Activated CD8-positive, alpha-beta memory T cell treated with anti-CD3 and anti-CD28 coated beads, Interleukin-2, amount 50 U/mL, for 1 hour (primary cell): ENCODE data around the gene SLC22A14.

Experiments used
- DNase-seq: peaks from one replicate; pipeline ENCODE4 v3.0.0-alpha.2; 2020; ENCODE audit errors: extremely low read depth

The SLC22A14 gene

DNA sequence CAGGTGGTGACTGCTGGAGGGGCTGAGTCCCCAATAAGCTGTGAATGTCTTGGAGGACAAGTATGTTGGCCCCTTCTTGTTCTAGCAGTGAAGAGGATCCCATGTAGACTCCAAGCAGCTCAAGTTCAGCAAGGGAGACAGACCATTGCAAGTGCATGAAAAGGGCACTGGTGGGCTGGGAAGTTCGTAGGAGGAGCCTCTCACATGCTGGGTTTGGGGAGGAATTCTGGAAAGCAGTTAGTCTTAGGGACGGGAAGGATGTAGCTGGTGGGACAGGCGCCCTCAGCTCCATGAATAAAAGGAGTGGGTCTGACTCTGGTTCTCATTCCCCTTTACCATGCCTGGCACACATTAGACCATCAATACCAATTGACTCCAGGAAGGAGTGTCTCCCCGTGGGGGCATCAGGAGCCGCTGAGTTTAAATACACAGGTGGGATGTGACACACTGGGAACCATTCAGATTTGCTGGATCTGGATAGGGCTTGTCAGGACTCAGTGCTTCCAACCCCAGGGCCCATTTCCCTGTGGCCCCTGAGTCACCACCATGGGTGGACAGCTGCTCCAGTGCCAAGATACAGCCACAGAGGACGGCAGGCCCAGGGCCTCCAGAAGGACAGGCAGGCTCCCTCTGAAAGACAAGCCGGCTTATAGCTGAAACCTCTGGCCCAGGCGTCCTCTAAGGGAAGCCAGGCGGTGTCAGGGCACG lies 63.9 kb downstream of the SLC22A14 start:
- DNase-seq, result no peak

DNA sequence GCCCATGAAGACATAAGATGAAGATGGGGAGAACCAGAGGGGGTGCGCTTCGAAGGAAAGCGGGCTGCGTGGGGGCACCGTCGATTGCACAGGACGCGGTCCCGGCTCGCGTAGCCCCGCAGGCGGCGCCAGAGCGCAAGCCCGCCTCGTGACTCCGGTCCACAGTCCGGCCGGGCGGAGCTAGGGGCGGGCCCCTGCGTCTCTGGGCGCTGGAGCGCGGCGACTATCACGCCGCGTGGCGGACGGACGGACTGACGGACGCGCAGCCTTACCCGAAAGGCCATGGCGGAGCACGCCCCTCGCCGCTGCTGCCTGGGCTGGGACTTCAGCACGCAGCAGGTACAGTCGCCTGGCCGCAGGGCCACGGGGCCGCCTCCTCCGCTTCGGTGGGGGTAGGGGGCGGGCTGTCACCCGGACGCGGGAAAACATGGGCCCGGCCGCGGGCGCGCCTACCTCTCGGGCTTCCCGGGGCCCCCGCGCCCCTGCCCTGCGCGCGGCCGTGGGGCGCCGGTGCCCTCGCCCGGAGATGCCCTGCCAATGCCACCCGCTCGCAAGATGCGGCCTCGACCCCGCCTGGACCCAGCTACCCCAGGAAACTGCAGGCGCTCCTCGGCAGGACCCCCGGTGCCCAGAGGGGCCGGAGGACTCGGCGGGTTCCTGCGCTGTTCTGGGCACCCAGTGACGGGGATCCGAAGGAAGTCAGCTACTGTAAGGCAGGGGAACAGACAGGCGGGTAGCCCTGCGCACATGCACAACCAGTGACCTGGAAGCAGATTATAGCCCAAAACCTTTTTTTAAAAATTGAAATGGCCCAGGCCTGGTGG lies 64.7 kb downstream of the SLC22A14 start, which contains the start of gene XYLB:
Gene XYLB, plus strand, starts transcription at position 199 of the 824 bp plus-strand sequence. Its CDS starts 84 bp downstream, at position 283.
- DNase-seq, result peak; percentile 12

DNA sequence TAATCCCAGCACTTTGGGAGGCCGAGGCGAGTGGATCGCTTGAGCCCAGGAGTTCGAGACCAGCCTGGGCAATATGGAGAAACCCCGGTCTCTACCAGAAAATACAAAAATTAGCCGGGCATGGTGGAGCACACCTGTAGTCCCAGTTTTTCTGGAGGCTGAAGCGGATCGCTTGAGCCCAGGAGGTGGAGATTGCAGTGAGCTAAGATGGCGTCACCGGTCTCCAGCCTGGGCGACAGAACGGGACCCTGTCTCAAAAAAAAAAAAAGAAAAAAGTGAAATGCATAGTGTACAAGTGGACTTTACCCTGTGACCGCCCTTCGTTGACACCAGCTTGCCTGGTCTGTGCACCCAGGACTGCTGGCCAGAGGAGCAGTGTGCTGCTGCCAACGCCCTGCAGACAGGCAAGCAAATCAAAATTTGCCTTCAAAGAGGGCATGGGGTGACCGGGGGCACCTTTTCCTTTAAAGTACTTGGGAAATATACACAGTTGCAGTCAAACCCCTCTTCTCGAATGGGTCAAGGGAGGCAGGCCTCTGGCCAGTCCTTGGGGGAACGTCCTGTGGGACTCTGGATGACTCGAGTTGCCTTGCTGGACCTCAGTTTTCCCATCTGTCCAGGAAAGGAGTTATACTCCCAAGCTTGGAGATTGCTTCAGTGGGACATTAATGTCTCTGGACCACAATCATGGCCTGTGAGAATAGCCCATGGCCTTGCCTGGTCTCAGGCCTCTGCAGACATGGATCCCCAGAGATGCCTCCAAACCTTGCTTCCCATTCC lies 65.5 kb downstream of the SLC22A14 start:
- no peak for DNase-seq

DNA sequence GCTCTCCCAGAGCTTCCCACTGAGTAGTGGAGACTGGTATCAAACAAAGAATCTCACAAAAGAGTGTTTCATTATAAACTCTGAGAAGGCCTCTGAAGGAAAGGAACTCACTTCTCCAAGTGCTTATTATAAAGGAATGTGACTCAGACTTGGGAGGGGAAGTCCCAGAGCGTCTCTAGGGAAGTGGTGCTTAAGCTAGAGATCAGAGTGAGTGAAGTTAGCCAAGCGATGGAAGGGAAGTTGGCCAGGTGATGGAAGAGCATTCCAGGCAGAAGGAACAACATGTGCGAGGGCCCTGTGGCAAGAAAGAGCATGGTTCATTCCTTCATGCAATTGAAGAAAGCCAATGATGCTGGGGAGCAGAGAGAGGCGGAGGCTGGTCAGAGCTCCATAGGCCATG lies 66.8 kb downstream of the SLC22A14 start:
- no peak for DNase-seq

DNA sequence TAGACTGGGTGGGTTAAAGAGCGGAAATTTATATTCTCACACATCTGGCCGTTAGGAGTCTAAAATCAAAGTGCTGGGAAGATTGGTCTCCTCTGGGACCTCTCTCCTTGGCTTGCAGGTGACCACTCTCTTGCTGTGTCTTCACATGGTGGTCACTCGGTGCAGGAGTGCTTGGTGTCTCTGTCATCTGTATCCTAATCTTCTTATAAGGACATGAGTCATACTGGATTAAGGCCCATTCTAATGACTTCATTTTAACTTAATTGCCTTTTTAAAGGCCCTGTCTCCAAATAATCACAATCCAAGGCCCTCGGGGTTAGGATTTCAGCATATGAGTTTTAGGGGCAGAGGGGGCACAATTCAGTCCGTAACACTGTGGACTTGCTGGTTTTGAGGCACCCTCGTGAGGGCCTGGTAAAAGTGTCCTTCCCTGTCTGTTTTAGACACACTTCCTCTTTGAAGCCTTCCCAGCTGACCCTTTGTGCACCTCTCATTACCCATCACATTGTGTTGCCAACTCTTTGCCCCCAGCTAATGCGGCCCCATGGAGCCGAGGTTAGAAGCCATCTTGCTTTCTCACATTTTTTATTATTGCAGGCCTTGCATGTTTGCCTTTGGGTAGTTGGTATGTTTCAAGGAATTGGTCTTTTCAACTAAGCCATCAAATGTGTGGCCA lies 67.7 kb downstream of the SLC22A14 start:
- no peak for DNase-seq

DNA sequence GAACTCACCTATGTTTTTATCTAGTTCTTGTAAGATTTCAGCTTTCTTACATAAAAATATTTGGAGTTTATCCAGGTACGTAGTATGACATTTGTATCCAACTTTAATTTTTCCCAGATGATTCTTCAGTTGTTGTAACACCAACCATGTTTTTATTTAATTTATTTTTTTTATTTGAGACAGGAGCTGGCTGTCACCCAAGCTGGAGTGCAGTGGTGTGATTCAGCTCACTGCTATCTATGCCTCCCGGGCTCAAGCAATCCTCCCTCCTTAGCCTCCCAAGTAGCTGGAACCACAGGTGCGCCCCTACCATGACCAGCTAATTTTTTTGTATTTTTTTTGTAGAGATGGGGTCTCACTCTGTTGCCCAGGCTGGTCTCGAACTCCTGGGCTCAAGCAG lies 71.1 kb downstream of the SLC22A14 start:
- no peak for DNase-seq

DNA sequence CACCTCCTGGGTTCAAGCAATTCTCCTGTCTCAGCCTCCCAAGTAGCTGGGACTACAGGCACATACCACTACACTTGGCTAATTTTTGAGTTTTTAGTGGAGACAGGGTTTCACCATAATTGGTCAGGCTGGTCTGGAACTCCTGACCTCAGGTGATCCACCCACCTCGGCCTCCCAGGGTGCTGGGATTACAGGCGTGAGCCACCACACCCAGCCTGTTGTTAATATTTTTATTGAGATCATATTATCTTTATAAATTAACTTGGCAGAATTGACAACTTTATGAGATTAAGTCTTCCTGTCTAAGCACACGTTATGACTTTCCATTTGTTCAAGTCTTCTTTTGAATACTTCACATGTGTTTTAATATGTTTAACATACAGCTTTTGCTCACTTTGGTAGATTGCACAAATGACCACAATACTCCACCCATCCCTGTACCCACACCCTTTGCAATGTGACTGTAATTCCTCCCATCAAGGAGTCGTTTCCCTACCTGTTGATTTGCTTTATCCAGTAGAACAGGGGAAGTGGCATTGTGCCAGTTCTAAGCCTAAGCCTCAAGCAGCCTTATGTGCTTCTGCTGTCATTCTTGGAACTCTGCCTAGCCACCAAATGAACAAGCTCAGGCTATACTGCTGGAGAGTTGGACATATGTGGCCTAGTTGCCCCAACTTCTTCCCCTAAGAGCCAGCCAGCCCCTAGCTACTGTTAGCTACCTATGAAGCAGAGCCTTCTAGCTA lies 72.7 kb downstream of the SLC22A14 start:
- no peak for DNase-seq

DNA sequence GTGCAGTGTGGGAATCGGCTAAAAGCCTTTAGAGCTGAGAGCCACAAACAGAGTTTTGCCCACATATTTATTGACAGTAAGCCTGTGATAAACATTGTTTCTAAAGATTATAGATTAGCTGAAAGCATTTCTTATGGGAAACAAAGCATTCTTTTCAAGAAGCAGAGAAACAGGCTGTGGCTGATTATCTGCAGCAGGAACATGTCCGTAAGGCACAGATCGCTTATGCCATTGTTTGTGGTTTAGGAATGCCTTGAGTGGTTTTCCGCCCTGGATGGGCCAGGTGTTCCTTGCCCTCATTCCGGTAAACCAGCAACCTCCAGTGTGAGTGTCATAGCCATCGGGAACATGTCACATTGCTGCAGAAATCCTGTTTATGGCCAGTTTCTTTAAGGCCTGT lies 76.9 kb downstream of the SLC22A14 start:
- DNase-seq, result no peak

DNA sequence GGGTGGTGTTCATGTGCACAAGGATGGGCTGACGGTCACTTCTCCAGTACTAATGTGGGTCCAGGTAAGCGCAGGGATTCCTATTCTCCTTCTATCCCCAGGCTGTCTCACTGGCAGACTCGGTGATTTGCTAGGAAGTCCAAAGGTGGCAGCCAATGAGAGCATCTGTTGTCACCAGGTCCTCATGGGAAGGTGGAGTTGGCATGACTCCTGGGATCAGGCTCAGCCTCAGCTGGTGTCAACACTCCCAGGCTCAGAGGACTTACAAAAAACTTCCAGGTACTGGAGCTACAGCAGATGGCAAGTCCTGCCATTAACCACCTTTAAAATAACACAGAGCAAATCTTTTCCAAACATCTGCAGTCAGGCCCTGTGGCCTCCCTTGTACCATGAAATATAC lies 78.3 kb downstream of the SLC22A14 start:
- no peak for DNase-seq

DNA sequence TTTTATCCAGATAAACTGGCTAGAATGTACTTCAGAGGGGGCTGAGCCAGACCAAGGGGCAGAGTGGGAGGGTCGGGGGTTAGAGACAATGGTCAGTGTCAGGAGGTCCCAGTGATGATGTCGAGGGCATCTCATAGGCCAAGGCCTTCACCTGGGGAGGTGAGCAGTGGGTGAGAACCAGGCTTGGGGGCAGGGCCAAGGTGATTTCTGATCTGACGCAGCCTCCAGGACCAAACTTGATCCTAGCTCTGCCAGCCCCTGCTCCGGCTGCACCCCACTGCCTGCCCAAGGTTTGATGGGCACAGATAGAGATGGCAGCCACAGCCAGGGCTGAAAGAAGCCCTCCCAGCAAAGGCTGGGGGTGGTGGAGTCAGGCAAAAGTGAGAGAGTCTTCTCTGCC lies 79.4 kb downstream of the SLC22A14 start:
- DNase-seq, result no peak

DNA sequence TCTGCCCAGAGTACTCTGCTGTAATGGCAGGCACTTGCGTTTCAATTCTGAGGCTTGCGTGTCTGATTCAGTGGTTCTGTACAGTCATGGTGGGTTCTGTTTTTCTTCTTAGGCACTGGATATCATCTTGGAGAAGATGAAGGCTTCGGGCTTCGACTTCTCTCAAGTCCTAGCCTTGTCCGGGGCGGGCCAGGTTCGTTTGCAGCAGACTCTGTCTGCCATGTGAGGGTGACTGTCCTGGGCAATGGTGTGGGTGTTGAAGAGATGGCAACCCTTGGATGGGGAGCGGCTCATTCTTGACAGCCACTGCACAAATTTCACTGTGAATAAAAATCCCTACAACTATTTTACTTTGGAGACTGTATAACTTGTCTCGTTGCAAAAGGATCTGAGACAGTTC lies 80.7 kb downstream of the SLC22A14 start:
- DNase-seq, result no peak

DNA sequence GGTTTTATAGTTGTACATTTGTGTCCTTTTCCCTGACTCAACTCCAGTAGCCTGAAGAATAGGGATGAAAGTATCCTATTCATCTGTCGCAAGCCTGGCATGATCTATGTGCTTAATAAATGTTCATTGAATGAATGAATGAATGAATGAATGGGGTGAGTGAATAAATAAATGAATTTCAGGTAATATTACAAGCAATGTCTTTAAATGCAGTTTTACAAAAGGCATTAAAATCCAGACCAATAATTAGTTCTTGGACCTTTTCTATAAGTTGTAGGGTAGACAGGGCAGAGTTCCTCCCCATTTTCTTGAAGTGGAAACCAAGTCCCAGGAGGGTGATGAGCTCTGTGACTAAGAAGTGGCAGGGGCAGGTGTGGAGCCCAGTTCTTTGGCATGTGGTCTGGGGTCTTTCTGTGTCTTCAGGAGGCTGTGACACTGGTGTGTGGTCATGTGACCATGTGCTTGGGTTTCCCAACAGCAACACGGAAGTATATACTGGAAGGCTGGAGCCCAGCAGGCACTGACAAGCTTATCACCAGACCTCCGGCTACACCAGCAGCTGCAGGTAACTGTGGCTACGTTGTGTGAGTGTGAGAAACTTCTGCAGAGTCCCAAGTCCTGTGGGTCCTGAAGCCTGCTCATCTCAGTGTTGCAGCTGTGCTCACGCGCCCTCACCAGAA lies 82.8 kb downstream of the SLC22A14 start:
- no peak for DNase-seq

DNA sequence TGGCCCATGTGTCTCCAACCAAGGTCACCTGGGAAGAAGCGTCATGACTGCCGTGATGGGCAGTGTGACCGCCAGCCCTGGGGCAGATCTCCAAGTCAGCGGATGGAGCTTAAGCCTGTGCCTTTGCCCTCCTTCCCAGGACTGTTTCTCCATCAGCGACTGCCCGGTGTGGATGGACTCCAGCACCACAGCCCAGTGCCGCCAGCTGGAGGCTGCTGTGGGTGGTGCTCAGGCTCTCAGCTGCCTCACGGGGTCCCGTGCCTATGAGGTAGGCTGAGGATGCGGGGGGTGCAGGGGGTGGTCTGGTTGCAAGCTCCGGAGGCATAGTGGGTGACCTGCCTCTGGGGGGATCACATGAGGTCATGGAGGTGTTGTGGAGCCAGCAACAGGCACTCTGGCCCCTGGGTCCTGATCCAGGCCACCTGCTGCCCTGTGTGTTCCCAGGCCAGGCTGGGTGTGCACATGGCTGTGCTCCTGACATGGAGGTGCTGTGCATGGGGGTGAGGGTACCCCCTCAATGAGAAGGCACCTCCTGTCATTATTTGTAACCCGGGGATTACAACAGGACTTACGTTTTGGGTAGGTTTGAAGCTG lies 83.5 kb downstream of the SLC22A14 start:
- DNase-seq, result no peak

DNA sequence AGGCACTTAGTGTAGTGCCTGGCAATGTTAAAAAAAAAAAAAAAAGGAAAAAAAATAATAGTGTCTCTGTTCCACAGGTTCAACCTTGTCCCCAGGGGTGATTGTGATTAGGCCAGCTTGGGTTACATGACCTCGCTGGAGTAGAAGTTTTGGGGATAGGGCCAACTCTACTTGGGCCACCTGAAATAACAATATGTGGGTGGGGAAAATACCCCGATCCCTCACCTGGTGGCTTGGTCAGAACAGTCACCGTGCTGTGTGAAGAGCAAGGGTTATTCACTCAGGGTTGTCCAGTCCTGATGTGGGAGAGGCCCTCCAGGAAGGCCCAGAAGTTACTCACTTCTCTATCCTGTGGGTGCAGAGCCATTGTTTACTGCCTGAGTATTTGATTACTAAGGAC lies 84.0 kb downstream of the SLC22A14 start:
- DNase-seq, result no peak

DNA sequence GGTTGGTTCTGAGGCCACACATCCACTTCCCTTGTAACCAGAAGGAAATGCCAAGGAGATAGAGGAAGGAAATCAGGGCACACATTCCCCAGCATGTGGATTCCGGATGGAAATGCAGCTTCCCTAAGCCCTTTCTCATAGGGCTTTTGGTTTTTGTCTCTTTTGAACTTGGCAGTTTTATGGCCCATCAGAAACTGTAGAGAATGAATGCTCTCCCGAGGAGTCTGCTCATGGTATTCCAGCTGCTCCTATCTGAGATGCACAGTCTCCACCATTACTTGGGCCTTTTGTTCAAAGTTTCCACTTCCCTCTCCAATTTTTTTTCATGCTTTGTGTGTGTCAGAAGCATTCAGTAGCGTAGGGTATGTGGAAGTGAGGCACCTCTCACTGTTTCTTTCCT lies 85.7 kb downstream of the SLC22A14 start:
- DNase-seq, result no peak
